AG09309 (cell line): ENCODE data around the gene TGFBI.

Source experiments
- DNase-seq: peaks from one replicate; pipeline ENCODE4 v3.0.0-alpha.2; 2010; ENCODE audit warnings: low read depth
- H3K4me3 ChIP-seq: 2 replicates; pipeline ENCODE4 v1.5.1; 2011; ENCODE audit warnings: mild to moderate bottlenecking, low read depth, low read length, moderate library complexity; ENCODE audit not compliant: control insufficient read depth
- TF ChIP-seq, protein P1 (sequence below): IDR thresholded peaks from 2 replicates; pipeline ENCODE4 v1.5.1; 2011; ENCODE audit warnings: mild to moderate bottlenecking, low read depth, low read length, inconsistent platforms; ENCODE audit not compliant: insufficient read depth, control insufficient read depth; ENCODE audit errors: missing control alignments

The TGFBI gene

DNA sequence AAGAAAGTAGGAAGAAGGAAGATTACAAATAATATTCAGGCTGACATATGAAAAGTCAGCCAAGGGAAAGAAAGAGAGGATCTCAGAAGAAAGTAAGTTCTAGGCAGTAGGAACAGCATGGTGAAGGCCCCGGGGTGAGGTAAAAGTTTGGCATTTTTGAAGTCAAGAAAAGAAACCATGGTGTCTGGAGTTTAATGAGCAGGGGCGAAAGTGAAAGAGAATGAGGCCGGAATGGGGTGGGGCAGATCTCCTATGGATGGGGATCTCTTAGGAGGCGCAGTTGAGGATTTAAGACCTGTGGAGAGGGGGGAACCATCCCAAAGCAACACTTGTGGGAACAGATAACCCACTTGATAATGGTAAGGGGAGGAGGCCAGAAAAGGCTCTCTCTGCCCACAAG is 61.5 kb downstream of the TGFBI start:
- H3K4me3 ChIP-seq: no peak overlapping the region
- TF ChIP-seq, protein P1, sequence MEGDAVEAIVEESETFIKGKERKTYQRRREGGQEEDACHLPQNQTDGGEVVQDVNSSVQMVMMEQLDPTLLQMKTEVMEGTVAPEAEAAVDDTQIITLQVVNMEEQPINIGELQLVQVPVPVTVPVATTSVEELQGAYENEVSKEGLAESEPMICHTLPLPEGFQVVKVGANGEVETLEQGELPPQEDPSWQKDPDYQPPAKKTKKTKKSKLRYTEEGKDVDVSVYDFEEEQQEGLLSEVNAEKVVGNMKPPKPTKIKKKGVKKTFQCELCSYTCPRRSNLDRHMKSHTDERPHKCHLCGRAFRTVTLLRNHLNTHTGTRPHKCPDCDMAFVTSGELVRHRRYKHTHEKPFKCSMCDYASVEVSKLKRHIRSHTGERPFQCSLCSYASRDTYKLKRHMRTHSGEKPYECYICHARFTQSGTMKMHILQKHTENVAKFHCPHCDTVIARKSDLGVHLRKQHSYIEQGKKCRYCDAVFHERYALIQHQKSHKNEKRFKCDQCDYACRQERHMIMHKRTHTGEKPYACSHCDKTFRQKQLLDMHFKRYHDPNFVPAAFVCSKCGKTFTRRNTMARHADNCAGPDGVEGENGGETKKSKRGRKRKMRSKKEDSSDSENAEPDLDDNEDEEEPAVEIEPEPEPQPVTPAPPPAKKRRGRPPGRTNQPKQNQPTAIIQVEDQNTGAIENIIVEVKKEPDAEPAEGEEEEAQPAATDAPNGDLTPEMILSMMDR: no peak
- DNase-seq: no peak

DNA sequence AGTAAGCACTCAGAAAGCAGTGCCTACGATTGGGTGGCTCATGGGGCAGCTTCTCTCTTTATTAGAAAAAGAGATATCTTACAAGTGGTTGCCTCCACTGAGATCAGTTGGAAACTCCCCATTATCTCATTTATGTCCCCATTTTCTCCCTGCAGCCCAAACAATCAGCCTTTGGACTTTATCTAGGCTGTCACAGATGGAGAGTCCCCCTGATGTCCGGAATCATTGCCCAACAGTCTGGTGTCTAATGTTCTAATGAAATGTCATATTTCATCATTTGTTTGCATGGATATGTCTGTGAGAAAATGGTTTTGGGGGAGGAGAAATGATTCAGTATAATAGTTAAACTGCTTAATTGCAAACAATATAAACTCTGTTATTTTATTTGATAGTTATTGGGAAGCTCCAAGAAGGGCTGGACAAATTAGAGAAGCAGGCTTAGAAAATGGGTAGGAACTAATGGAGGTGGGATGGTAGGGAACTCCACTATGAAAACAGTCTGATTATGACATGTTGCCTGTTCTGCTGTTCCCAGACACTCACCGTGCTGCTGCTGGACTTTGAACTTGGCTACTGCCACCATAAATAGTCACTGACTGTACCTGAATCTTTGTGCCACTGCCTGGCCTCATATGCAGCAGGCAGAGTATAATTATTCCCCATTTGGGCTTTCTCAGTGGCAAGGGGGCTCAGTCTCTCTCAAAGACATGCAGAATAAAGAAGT is 65.6 kb downstream of the TGFBI start:
- no peak overlapping the region for H3K4me3 ChIP-seq
- no peak for DNase-seq
- TF ChIP-seq, protein P1: no peak

DNA sequence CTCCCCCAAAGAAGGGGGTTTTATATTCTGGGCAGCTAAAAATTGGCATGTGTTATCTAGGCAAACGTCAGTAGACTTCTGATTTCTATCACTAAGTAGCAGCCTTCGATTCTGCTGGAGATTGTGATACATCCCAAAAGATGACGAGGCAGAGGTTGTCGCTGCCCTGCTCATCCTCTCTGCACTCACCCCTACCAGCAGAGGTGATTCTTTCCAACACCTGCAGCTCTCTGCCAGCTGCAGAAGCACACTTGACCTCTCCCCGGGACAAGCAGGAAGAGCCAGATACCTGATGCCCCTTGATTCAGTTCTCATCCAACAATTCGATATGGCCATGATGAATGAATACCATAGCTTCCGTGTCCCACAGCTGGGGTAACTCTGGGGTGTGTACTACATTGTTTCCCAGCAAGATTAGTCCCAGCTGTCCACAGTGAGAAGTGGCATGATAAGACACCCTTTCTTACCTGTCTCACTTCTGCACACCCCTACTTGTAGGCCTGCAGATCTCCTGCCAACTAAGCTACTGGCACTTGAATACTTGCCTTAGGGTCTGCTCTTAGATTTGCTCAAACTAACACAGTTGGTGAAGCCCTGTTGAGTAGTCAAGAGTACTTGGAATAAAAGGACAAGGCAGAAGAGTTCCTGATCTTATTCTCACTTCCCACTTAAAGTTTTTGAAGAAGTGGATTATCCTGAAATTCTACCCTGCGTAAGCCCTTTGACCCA is 66.3 kb downstream of the TGFBI start:
- TF ChIP-seq, protein P1: no peak

DNA sequence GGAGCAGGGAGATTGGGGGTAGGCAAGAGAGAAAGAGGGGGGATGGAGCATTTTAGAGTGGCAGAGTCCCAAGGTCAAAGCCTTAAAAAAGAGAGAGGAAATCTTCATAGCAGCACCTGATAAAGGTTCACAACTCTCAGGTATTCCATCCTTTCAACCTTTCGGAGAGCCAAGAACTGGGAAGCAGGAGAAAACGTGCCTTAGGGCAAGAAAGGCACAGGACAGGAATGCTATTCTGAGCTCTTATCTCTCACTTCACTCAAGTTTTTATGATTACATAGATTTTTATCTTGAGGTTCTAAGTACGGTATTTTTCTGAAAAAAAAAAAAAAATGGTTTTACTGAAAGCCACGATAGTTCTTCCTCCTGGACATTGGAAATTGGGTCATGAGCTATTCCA is 69.4 kb downstream of the TGFBI start:
- DNase-seq: no peak
- no peak overlapping the region for H3K4me3 ChIP-seq
- TF ChIP-seq, protein P1: no peak

More for the DNA sequence above, 66.3 kb downstream of the TGFBI start:
- H3K4me3 ChIP-seq: no peak overlapping the region
- no peak for DNase-seq

DNA sequence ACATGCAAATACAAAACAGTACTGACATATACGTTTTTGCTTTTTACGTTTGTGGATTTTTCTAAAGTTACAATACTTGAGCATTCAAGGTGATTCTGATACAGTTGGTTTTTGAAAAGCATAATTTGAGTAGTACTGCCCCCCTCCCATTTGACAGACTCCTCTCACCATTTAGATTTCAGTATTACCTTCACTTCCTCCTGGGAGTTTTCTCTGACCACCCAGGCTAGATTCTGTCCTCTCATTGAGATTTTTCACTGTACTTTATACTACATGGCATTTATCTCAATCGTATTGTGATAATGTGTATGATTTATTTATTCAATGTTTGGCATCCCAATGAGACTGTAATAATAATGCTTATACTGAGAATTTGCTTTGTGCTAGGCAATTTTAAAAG is 71.1 kb downstream of the TGFBI start:
- TF ChIP-seq, protein P1: no peak
- H3K4me3 ChIP-seq: no peak overlapping the region
- no peak for DNase-seq

DNA sequence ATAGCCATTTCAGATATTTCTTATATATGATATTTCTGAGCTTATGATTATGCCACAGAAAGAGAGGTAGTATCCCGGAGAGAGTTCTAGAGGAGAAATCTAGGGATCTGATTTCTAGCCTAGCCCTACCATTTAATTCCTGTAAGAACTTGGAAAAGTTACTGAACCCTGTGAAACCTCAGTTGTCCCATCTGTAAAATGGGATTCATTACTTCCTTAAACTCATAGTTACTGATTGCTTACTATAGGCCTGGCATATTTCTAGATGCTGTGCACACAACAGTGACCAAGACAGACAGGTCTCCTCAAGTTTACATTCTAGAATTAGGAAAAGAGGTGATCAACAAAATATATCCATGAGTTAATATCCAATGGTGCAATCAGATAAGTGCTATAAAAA is 73.1 kb downstream of the TGFBI start:
- TF ChIP-seq, protein P1: no peak
- no peak overlapping the region for H3K4me3 ChIP-seq
- DNase-seq: no peak

DNA sequence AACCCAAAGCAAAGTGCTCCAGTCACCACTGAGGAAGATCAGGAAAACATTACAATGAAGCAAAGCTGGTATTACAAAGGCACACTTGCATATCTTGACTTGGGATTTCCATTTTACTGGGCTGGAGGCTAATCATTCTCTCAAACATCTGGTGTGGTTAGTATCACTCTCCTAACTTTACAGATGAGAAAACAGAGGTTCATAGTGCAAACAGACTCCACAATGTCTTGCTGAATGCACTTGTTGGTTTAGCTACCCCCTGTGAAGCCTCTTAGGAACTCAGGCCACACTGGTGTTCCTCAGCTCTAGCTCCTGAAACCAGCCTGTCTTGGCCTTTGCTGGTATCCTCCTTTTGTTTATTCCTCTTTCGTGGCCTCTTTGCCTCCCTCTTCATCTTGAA is 74.3 kb downstream of the TGFBI start:
- DNase-seq: no peak
- H3K4me3 ChIP-seq: no peak overlapping the region
- TF ChIP-seq, protein P1: no peak
